ENCODE data around the gene SNX30.

The SNX30 gene

GRCh38 chr9:112867275-112867991 lies 116.9 kb downstream of the SNX30 start:
- H3K27ac ChIP-seq, result peak overlapping the region in 13 of 21 experiments; percentile 4 to 73 (median 46)

DNA sequence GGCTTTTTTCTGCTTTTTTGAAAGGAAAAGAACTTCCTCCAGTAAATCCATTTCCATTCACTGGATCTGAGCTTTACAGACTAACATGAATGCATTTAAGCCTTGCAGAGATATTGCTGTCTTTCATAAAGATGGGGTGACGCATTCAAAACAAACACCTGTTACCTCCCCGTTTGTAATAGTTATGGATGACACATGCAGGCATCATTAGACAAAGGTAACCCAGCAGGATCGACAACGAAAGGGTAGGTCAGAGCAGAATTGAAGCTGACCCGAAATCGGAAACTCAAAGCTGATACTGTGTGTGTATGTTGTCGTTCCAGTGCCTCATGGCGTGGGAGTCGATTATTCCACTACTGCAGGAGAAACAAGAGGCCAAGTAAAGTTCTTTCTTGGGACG lies 117.9 kb downstream of the SNX30 start:
- H3K27ac ChIP-seq, result peak overlapping the region in 11 of 21 experiments; percentile 21 to 73 (median 48)
- no peak overlapping the region for H3K4me3 ChIP-seq

More at GRCh38 chr9:112867275-112867991, 116.9 kb downstream of the SNX30 start:
- H3K4me3 ChIP-seq, result no peak overlapping the region

- H3K4me3 ChIP-seq, result no peak overlapping the region
- peak overlapping the region in 12 of 21 experiments; percentile 5 to 73 (median 29) for H3K27ac ChIP-seq
Measured at GRCh38 chr9:112869041-112869529, 118.5 kb downstream of the SNX30 start.

GRCh38 chr9:112869917-112870316 lies 119.4 kb downstream of the SNX30 start:
- Histone ChIP-seq H3K4me3 (no peak overlapping the region), H3K27ac (peak overlapping the region in 3 of 21 experiments; percentile 9 to 73 (median 52))

- H3K27ac ChIP-seq, result no peak overlapping the region
- H3K4me3 ChIP-seq, result no peak overlapping the region
Measured at GRCh38 chr9:112870556-112870955, 120.0 kb downstream of the SNX30 start.

DNA sequence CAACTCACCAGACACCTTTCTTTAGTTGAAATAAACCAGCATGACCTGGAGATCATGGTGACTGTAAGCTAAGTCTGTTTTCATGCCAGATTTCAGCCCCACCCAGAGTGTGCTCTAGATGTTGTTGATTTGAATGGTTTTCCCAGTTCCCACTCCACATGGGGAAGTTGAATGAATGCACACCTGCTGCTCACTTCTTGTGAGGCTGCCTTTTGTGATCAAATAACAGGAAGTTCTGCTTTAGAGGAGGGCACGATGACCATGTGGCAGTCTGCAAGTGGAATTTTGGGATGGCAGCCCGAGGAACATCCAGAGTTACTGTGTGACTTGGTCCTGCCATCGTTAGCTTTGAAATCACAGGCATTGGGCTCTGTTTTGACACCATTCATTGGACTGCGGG lies 121.5 kb downstream of the SNX30 start:
- Histone ChIP-seq H3K4me3 (no peak overlapping the region), H3K27ac (peak overlapping the region in 1 of 21 experiments; percentile 6)

DNA sequence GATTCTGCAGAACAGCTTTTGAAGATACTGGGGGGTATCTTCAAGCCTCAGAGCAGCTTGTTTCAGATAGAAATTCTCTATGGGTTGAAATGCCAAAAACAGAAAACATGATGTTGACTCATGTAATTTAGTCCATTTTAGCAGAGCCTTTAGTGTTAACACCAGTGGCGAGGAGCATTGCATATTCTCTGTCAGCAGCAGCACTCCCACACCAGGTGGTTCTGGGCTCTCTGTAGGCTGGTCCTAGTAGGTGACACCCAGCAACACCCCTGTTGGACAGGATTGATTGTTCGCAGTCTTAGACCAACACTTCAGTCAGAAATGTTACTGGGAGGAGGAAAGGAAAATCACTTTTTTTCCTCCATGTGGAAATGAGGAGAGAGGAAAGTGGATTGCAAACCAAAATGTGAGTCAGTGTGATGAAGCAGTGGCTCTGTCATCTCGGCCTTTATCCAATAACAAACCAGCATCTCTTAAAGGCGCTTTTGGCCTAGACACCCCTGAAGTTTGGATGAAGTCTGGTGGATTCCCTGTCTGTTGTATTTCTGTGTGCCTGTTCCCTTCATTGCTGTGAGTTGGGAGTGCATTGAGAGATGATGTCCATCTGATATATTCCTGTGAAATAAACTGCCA lies 123.3 kb downstream of the SNX30 start:
- H3K27ac ChIP-seq, result no peak overlapping the region

DNA sequence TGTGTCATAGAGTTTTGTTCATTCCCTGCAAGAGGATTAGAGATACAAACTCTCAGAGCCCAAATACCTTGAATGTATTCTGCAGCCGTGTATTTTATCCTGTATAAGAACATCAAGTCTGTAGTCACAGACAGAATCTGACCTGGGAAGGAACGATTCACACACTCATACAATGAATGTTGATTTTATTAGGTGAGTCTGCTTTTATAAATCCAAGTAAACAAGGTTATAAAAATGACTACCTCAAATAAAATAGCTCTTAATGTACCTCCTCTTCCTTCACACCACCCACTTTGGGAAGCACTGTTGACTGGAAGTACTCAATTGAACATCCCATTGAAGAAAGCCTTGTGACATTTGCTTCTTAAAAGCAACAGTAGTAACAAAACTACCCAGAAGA lies 128.2 kb downstream of the SNX30 start:
- H3K4me3 ChIP-seq, result no peak overlapping the region
- H3K27ac ChIP-seq, result no peak overlapping the region

More for the DNA sequence above, 123.3 kb downstream of the SNX30 start:
- no peak overlapping the region for H3K4me3 ChIP-seq

DNA sequence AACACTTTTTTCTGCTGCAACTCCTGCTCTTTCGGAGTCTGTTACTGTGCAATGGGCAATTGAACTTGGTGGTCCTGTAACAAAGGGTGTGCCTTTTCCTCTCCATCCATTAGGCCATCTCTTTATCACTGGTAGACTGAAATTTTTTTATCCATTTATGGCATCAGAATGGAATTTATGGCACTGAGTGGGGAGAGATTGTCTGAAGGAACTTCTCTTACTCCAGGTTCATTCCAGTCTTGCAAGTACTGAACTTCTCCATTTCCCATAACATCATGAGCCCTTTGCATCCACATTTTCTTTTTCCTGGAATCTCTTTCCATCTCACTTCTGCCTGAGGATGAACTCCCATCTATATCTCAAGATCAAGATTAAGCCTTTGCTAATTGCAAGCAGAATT lies 130.1 kb downstream of the SNX30 start:
- no peak overlapping the region for H3K27ac ChIP-seq
- no peak overlapping the region for H3K4me3 ChIP-seq

DNA sequence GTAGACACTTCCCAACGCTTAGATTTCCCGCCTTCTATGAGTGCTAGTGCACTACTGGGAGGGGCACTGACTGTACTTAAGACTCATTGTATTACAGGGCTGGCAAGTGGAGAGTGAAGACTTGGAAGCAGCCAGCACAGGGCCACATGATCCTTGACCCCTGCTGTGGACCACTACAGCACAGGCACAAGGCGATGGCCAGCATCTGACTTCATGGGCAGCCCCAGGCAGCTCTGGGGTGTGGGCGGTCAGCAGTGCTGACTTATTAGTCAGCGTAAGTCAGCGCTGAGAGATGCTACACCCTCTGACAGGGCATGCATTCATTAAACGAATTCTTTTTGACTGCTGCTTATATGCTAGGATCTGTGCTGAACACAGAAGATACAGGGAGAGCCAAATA lies 130.8 kb downstream of the SNX30 start:
- Histone ChIP-seq H3K27ac (peak overlapping the region in 1 of 21 experiments; percentile 54), H3K4me3 (no peak overlapping the region)

DNA sequence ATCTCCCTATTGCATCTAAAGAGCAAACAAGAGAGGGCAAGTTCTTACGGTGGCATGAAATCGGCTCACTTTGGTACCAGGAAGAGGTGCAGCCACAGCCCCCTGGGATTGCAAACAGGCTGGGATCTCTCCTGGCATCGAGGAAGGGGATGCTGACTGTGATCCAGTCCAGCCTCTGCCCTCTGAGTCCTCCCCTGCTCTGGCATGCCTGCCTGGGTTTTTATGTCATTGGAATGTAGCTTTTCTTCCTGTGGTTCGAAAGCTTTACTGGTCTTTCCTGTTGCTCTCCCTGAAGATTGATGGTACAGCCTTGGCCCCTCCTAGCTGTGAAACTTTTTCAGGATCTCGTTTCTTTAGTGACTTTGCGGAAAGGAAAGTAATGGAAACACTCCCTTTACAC lies 133.5 kb downstream of the SNX30 start:
- H3K27ac ChIP-seq, result peak overlapping the region in 2 of 21 experiments; percentile 11 to 33

GRCh38 chr9:112884721-112885120 lies 134.2 kb downstream of the SNX30 start:
- peak overlapping the region in 3 of 21 experiments; percentile 11 to 33 (median 22) for H3K27ac ChIP-seq

More for the DNA sequence above, 133.5 kb downstream of the SNX30 start:
- H3K4me3 ChIP-seq, result no peak overlapping the region

DNA sequence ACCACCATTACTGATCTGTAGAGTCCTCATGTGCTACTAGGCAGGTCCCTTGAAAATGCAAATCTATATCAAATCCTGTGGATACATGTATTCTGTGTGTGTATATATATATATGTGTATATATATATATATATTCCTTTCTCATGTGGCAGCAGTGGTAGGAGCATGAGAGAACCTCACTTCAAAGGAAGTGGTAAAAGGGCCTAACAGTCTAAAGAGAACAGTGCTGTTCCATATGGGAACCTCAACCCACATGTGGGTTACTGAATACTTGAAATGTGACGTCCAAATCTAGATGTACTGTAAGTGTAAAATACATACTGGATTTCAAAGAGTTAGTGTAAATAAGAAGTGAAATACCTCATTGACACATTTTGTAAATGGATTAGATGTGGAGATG lies 134.8 kb downstream of the SNX30 start:
- no peak overlapping the region for H3K4me3 ChIP-seq
- no peak overlapping the region for H3K27ac ChIP-seq

More at GRCh38 chr9:112884721-112885120, 134.2 kb downstream of the SNX30 start:
- H3K4me3 ChIP-seq, result no peak overlapping the region

DNA sequence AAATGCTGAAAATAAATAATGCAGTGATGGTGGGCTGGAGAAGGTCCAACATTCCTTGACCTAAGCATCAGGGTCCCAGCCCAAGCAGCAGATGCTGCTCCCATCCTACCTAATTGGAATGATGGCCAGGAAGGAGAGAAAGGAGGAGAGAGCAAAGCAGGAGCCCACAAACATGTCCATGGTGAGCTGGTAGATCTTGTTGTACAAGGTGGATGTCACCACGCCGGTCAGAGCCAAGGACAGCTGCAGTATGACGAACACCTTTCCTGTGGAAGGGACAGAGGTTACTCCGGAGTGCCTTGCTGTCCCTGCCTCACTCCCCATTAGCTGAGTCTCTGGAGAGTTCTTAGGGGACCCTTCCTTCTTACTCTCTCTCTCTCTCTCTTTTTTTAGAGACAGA lies 135.8 kb downstream of the SNX30 start:
- H3K4me3 ChIP-seq, result no peak overlapping the region

DNA sequence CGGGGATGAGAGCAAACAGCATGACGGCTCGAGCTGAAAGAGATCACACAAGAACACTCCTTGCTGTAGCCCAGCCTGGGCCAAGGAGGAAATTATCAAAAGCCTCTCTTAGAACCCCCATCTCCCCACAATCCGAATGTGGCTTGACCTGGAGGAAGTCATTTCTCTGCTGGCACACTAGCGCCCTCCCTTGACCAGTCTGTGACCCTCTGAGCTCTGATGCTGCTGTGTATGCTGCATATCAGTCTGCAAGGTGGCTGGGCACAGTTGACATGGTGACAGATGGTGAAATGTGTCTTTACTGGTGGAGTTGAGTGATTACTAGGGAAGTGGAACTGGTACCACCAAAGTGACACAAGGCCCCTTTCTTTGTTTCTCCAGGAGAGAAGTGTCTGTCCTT lies 136.8 kb downstream of the SNX30 start:
- Histone ChIP-seq H3K27ac (no peak overlapping the region), H3K4me3 (no peak overlapping the region)

More for the DNA sequence above, 135.8 kb downstream of the SNX30 start:
- H3K27ac ChIP-seq, result peak overlapping the region in 1 of 21 experiments; percentile 6

GRCh38 chr9:112890106-112891081 lies 139.8 kb downstream of the SNX30 start, which contains the start of gene SLC46A2:
TSS of gene SLC46A2 (minus strand) at chr9:112890876. CDS start at chr9:112890681, 195 bp downstream.
- peak within 1 kb of the TSS in 6 of 7 experiments; percentile 17 to 27 (median 22) for H3K4me3 ChIP-seq
- H3K27ac ChIP-seq, result peak within 1 kb of the TSS in 2 of 21 experiments; percentile 6 to 38

DNA sequence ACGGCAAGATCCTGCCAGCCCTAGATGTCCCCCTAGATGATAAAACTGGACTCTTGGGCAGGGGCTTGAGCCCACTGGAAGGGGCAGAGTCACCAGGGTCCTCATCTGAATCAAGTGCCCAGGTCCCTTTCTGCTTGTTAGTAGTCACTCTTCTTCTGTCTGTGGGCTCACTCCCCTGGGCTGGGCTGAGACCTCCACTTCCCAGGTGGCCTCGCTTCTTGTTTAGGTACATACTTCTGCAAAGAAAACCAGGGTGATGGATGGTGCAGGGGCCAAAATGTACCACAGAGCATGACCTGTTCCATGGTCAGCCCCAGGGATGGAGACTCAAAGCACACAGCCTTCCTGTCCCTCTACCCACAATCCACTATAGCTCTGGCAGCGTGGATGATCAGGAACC lies 141.0 kb downstream of the SNX30 start:
- peak overlapping the region in 1 of 7 experiments; percentile 22 for H3K4me3 ChIP-seq
- H3K27ac ChIP-seq, result no peak overlapping the region

DNA sequence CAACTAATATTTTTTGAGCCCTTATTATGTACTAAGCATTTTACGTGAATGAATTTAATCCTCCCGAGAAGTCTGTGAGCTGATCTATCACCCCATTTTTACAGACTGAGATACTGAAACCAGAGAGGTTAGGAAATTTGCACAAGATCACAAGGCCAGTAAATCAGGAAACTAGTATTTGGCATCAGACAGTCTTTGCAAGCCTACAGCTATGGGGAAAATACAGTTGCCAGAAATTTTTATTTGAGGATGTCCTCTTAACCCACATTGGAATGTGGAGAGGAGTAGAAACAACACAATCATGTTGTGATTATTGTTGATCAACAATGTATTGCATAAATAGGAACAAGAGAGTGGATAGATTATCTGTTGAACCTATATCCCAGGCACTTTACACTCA lies 142.4 kb downstream of the SNX30 start:
- Histone ChIP-seq H3K27ac (no peak overlapping the region), H3K4me3 (no peak overlapping the region)

GRCh38 chr9:112894041-112894440 lies 143.5 kb downstream of the SNX30 start:
- no peak overlapping the region for H3K4me3 ChIP-seq
- peak overlapping the region in 1 of 21 experiments; percentile 11 for H3K27ac ChIP-seq

All from skin epidermis (tissue), 12 donors.